Thyroid gland (tissue), 4 donors: ENCODE measurements around the gene SMG6. TPM values are rescaled to one million over a fixed set of nuclear protein-coding genes. Genes with fewer than 3 reads are reported as not detected.

Experiments
- DNase-seq, 2 donors: peaks; one replicate each; pipeline ENCODE4 v3.0.0-alpha.2; 2019
- H3K27ac ChIP-seq, 3 donors: fragments of 200-600 bp; sonication (generic); 1 replicate in 2 of 3; 2 replicates in 1 of 3; pipeline ENCODE4 v1.5.1; 2016 to 2019; ENCODE audit warnings: mild to moderate bottlenecking in 1 of 3, moderate library complexity in 1 of 3
- H3K27me3 ChIP-seq: fragments of 200-600 bp; sonication (generic); one replicate; pipeline ENCODE4 v1.5.1; 2019
- H3K36me3 ChIP-seq, 2 donors: fragments of 200-600 bp; sonication (generic); one replicate each; pipeline ENCODE4 v1.5.1; 2016 to 2019
- H3K4me1 ChIP-seq, 2 donors: fragments of 200-600 bp; sonication (generic); one replicate each; pipeline ENCODE4 v1.5.1; 2017 to 2019
- H3K4me3 ChIP-seq, 3 donors: fragments of 200-600 bp; sonication (generic); replicated peaks in 1 of 3; 1 replicate in 2 of 3; 2 replicates in 1 of 3; pipeline ENCODE4 v1.5.1; 2016; ENCODE audit warnings: mild to moderate bottlenecking in 1 of 3
- H3K9me3 ChIP-seq: fragments of 200-600 bp; sonication (generic); one replicate; pipeline ENCODE4 v1.5.1; 2017
- CTCF ChIP-seq, 6 experiments: fragments of 200-600 bp in 3 of 6; fragments of 450-650 bp in 3 of 6; sonication (generic) in 3 of 6; IDR thresholded peaks; one replicate each; pipeline ENCODE4 v1.5.1; 2016 to 2019; ENCODE audit warnings: antibody characterized with exemption in 6 of 6, mild to moderate bottlenecking in 2 of 6, inconsistent platforms in 1 of 6, moderate library complexity in 1 of 6
- POLR2A ChIP-seq, 2 donors: fragments of 450-650 bp; IDR thresholded peaks; one replicate each; pipeline ENCODE4 v1.6.1; 2017; ENCODE audit warnings: antibody characterized with exemption in 2 of 2, mild to moderate bottlenecking in 2 of 2, moderate library complexity in 1 of 2
- WGBS, 2 donors: methylation state at CpG; one replicate each; pipeline ENCODE4 v1.1.5; 2017; 5-methylcytosine and 5-hydroxymethylcytosine counted together
- intact Hi-C: fragments of 100-400 bp; cut with DNase I; formaldehyde crosslinking; loops from one replicate; pipeline ENCODE4 v1.15.1; 2023
- total RNA-seq, 4 donors: library from RNA; depleted of rRNA; stranded (reverse); fragments of >200 nt; gene quantifications; one replicate each; pipeline ENCODE4 v1.2.3, GENCODE V29; 2016

Gene SMG6
- total RNA-seq, 4 donors from 2014 or later, result 26.0 to 35.9 (median 32.9) TPM

- peak in 1 of 6 experiments; percentile 24 for TF ChIP-seq CTCF (IDR thresholded peaks at IDR 0.05)
- no peak for TF ChIP-seq POLR2A (IDR thresholded peaks at IDR 0.05)
- Histone ChIP-seq H3K4me3 (peak overlapping the region in 2 of 3 donors; percentile 30 to 58), H3K9me3 (no peaks in the 10 kb centered on the region), H3K36me3 (peaks cover 5 to 14% of the 10 kb centered on the region in 2 donors), H3K27ac (peak overlapping the region; percentile 73 to 91 (median 89)), H3K27me3 (peaks cover 5% of the 10 kb centered on the region), H3K4me1 (peaks cover 13 to 70% of the 10 kb centered on the region in 2 donors)
- WGBS, 2 donors, result 11 to 23% methylated on average over 20 to 22 of the region's 85 CpGs
- peak; percentile 50 to 62 for DNase-seq
- intact Hi-C loops, result loop anchor here (5.0 kb wide), 2 partner anchors 36 to 226 kb away; no protein-coding TSS in a partner anchor
These were observed 247.1 kb downstream of the SMG6 start for GRCh38 chr17:2056206-2057174.

GRCh38 chr17:2055292-2056205, 248.0 kb downstream of the SMG6 start:
- WGBS, 2 donors, result 3 to 6% methylated on average over 6 to 27 of the region's 113 CpGs
- H3K9me3 ChIP-seq, result no peaks in the 10 kb centered on the region
- H3K36me3 ChIP-seq, result peaks cover 0 to 6% of the 10 kb centered on the region in 2 donors
- TF ChIP-seq CTCF (IDR thresholded peaks at IDR 0.05), result no peak
- no peak for TF ChIP-seq POLR2A (IDR thresholded peaks at IDR 0.05)
- DNase-seq, result no peak
- H3K4me3 ChIP-seq, result peak overlapping the region in 2 of 3 donors; percentile 21 to 58
- peaks cover 5% of the 10 kb centered on the region for H3K27me3 ChIP-seq
- intact Hi-C loops, result loop anchor here (2.0 to 5.0 kb wide), 3 partner anchors 37 to 227 kb away; no protein-coding TSS in a partner anchor
- H3K4me1 ChIP-seq, result peaks cover 21 to 74% of the 10 kb centered on the region in 2 donors
- peak overlapping the region; percentile 89 to 91 (median 90) for H3K27ac ChIP-seq

- Histone ChIP-seq H3K9me3 (no peaks in the 10 kb centered on the region), H3K4me3 (peak within 1 kb of the TSS in 2 of 3 donors; percentile 21 to 58), H3K36me3 (peaks cover 0 to 6% of the 10 kb centered on the region in 2 donors), H3K27ac (peak within 1 kb of the TSS; percentile 87 to 91 (median 90)), H3K4me1 (peaks cover 23 to 71% of the 10 kb centered on the region in 2 donors), H3K27me3 (peaks cover 5% of the 10 kb centered on the region)
- peak; percentile 61 to 72 for DNase-seq
- WGBS, 2 donors, result 3% methylated on average over 43 of the region's 72 CpGs; no CpG with 5 or more reads in 1 of the 2 donors
- intact Hi-C loops, result loop anchor here (2.0 to 5.0 kb wide), 3 partner anchors 38 to 228 kb away; no protein-coding TSS in a partner anchor
- peak in 5 of 6 experiments; percentile 94 to 98 (median 97) for TF ChIP-seq CTCF (IDR thresholded peaks at IDR 0.05)
- peak in 1 of 2 donors; percentile 56 for TF ChIP-seq POLR2A (IDR thresholded peaks at IDR 0.05)
These were observed 248.9 kb downstream of the SMG6 start, which contains the start of gene HIC1 for GRCh38 chr17:2054512-2055291. TSS of gene HIC1 (plus strand) at chr17:2055103. CDS start at chr17:2056691, 1,588 bp downstream.

- peaks cover 26 to 69% of the 10 kb centered on the region in 2 donors for H3K4me1 ChIP-seq
- intact Hi-C loops, result loop anchor here (2.0 kb wide), 1 partner anchor 191 kb away; no protein-coding TSS in a partner anchor
- DNase-seq, result no peak
- WGBS, 2 donors, result 7 to 10% methylated on average over 8 to 12 of the region's 16 CpGs
- peaks cover 0 to 6% of the 10 kb centered on the region in 2 donors for H3K36me3 ChIP-seq
- H3K9me3 ChIP-seq, result no peaks in the 10 kb centered on the region
- H3K27ac ChIP-seq, result peak overlapping the region in 2 of 3 donors; percentile 44 to 58
- H3K27me3 ChIP-seq, result peaks cover 5% of the 10 kb centered on the region
- TF ChIP-seq POLR2A (IDR thresholded peaks at IDR 0.05), result no peak
- no peak for TF ChIP-seq CTCF (IDR thresholded peaks at IDR 0.05)
- H3K4me3 ChIP-seq, result peak overlapping the region in 1 of 3 donors; percentile 8
These were observed 249.4 kb downstream of the SMG6 start for GRCh38 chr17:2054262-2054511.
